Astrocyte (in vitro differentiated cells and primary cell): ENCODE measurements around the gene PLEKHN1. TPM values are rescaled to one million over a fixed set of nuclear protein-coding genes. Genes with fewer than 3 reads are reported as not detected.
A peak's percentile ranks its signal among the peaks of the same experiment; 100 is the strongest.

Experiments
- DNase-seq: peaks from one replicate; pipeline ENCODE4 v3.0.0-alpha.2; 2010; ENCODE audit warnings: low read depth
- FAIRE-seq: peaks from 2 replicates; lab custom pipeline; 2011; peaks lifted over from hg19 to GRCh38; lab: Jason Lieb, UNC
- H2AFZ ChIP-seq: 2 replicates; pipeline ENCODE4 v1.6.0; 2012; ENCODE audit warnings: low read depth, low read length, inconsistent platforms
- H3K27ac ChIP-seq: 2 replicates; pipeline ENCODE4 v1.5.1; 2011; ENCODE audit warnings: low read depth, low read length, inconsistent platforms
- H3K27me3 ChIP-seq: 2 replicates; pipeline ENCODE4 v1.6.0; 2011; ENCODE audit warnings: low read length, inconsistent platforms; ENCODE audit not compliant: insufficient read depth
- H3K36me3 ChIP-seq: 2 replicates; pipeline ENCODE4 v1.5.1; 2011; ENCODE audit warnings: low read length, inconsistent platforms; ENCODE audit not compliant: insufficient read depth
- H3K4me1 ChIP-seq: 2 replicates; pipeline ENCODE4 v1.5.1; 2011; ENCODE audit warnings: low read length, inconsistent platforms; ENCODE audit not compliant: insufficient read depth
- H3K4me2 ChIP-seq: 2 replicates; pipeline ENCODE4 v1.6.0; 2012; ENCODE audit warnings: low read length, inconsistent platforms
- H3K4me3 ChIP-seq: 2 replicates; pipeline ENCODE4 v1.5.1; 2011; ENCODE audit warnings: low read depth, mild to moderate bottlenecking, low read length, inconsistent platforms; ENCODE audit not compliant: insufficient read depth
- H3K79me2 ChIP-seq: 2 replicates; pipeline ENCODE4 v1.6.0; 2012; ENCODE audit warnings: mild to moderate bottlenecking, low read length, inconsistent platforms; ENCODE audit not compliant: insufficient read depth
- H3K9ac ChIP-seq: 2 replicates; pipeline ENCODE4 v1.6.0; 2012; ENCODE audit warnings: mild to moderate bottlenecking, low read length, inconsistent platforms
- H3K9me3 ChIP-seq: 2 replicates; pipeline ENCODE4 v1.5.1; 2012; ENCODE audit warnings: low read depth, mild to moderate bottlenecking, low read length, inconsistent platforms; ENCODE audit not compliant: insufficient read depth
- H4K20me1 ChIP-seq: 2 replicates; pipeline ENCODE4 v1.6.0; 2012; ENCODE audit warnings: low read length, inconsistent platforms; ENCODE audit not compliant: insufficient read depth
- H3K27ac Mint-ChIP-seq: one replicate; pipeline ENCODE4 v1.8.0; 2021; ENCODE audit warnings: mild to moderate bottlenecking, mixed read lengths; ENCODE audit not compliant: unreplicated experiment
- H3K27me3 Mint-ChIP-seq: one replicate; pipeline ENCODE4 v1.8.0; 2021; ENCODE audit warnings: low read depth, mixed read lengths; ENCODE audit not compliant: unreplicated experiment
- H3K36me3 Mint-ChIP-seq: one replicate; pipeline ENCODE4 v1.8.0; 2021; ENCODE audit warnings: low read depth, mixed read lengths; ENCODE audit not compliant: unreplicated experiment
- H3K4me1 Mint-ChIP-seq: one replicate; pipeline ENCODE4 v1.8.0; 2021; ENCODE audit warnings: low read depth, mixed read lengths; ENCODE audit not compliant: unreplicated experiment
- H3K4me3 Mint-ChIP-seq: one replicate; pipeline ENCODE4 v1.8.0; 2021; ENCODE audit warnings: mild to moderate bottlenecking, moderate library complexity, mixed read lengths; ENCODE audit not compliant: unreplicated experiment
- H3K9me3 Mint-ChIP-seq: one replicate; pipeline ENCODE4 v1.8.0; 2021; ENCODE audit warnings: mild to moderate bottlenecking, mixed read lengths; ENCODE audit not compliant: unreplicated experiment
- CTCF ChIP-seq: IDR thresholded peaks from 2 replicates; pipeline ENCODE4 v1.5.1; 2011; ENCODE audit warnings: low read depth, mild to moderate bottlenecking, inconsistent platforms, low read length, moderate library complexity; ENCODE audit not compliant: insufficient read depth
- EZH2 ChIP-seq: IDR thresholded peaks from 2 replicates; pipeline ENCODE4 v1.6.1; 2012; ENCODE audit warnings: mild to moderate bottlenecking, low read length, inconsistent platforms; ENCODE audit not compliant: insufficient read depth
- total RNA-seq: library from RNA; stranded (reverse); gene quantifications from 2 replicates; pipeline ENCODE4 v1.2.1, GENCODE V29; 2021

PLEKHN1 gene
- total RNA-seq, 1 donor from 2014 or later, result 2.4 TPM

GRCh38 chr1:958823-959730, 7.2 kb upstream of the PLEKHN1 start, which contains the start of gene NOC2L:
TSS of gene NOC2L (minus strand) at chr1:959256. CDS start at chr1:959240, 16 bp downstream.
- Histone ChIP-seq H3K36me3 (peaks cover 20% of the 10 kb centered on the region), H3K4me2 (peak within 1 kb of the TSS; percentile 100), H3K4me1 (peaks cover 2% of the 10 kb centered on the region), H4K20me1 (peaks cover 28% of the 10 kb centered on the region), H3K79me2 (peaks cover 38% of the 10 kb centered on the region), H3K9ac (peak within 1 kb of the TSS; percentile 94), H3K4me3 (peak within 1 kb of the TSS; percentile 97), H2AFZ (peak within 1 kb of the TSS; percentile 68), H3K27ac (peak within 1 kb of the TSS; percentile 32), H3K27me3 (no peaks in the 10 kb centered on the region), H3K9me3 (no peaks in the 10 kb centered on the region)
- H3K27me3 Mint-ChIP-seq, result no peaks in the 10 kb centered on the region
- H3K27ac Mint-ChIP-seq, result peak within 1 kb of the TSS; percentile 58
- H3K9me3 Mint-ChIP-seq, result no peaks in the 10 kb centered on the region
- peak within 1 kb of the TSS; percentile 94 for H3K4me3 Mint-ChIP-seq
- FAIRE-seq, result no peak
- peak; percentile 64 for DNase-seq
- no peak for TF ChIP-seq CTCF
- peaks cover 7% of the 10 kb centered on the region for H3K4me1 Mint-ChIP-seq
- peaks cover 12% of the 10 kb centered on the region for H3K36me3 Mint-ChIP-seq

GRCh38 chr1:959731-960362, 6.4 kb upstream of the PLEKHN1 start:
- DNase-seq, result no peak

More at GRCh38 chr1:959731-960362, 6.4 kb upstream of the PLEKHN1 start:
- H3K9me3 ChIP-seq, result no peaks in the 10 kb centered on the region
- H3K27ac ChIP-seq, result no peak overlapping the region
- H2AFZ ChIP-seq, result peak overlapping the region; percentile 41
- Mint-ChIP-seq H3K36me3 (peaks cover 9% of the 10 kb centered on the region), H3K9me3 (no peaks in the 10 kb centered on the region), H3K4me3 (peak overlapping the region; percentile 76), H3K27me3 (no peaks in the 10 kb centered on the region), H3K27ac (no peak overlapping the region), H3K4me1 (peaks cover 7% of the 10 kb centered on the region)
- peak overlapping the region; percentile 63 for H3K9ac ChIP-seq
- TF ChIP-seq CTCF (no peak), EZH2 (no peak)
- H3K4me2 ChIP-seq, result peak overlapping the region; percentile 100
- peaks cover 26% of the 10 kb centered on the region for H4K20me1 ChIP-seq
- no peaks in the 10 kb centered on the region for H3K27me3 ChIP-seq
- peak overlapping the region; percentile 49 for H3K4me3 ChIP-seq
- H3K79me2 ChIP-seq, result peaks cover 38% of the 10 kb centered on the region
- peaks cover 15% of the 10 kb centered on the region for H3K36me3 ChIP-seq
- FAIRE-seq, result no peak
- peaks cover 2% of the 10 kb centered on the region for H3K4me1 ChIP-seq
